GM12878 (cell line): Measurements from ENCODE around the gene MRPL36. TPM values are rescaled to one million over a fixed set of nuclear protein-coding genes. Genes with fewer than 3 reads are reported as not detected.

Experiments used
- ATAC-seq: fragments of 200-7000 bp; cut with Tn5 transposase; 3 replicates; pipeline ENCODE4 v1.9.1; 2020; ENCODE audit warnings: mild to moderate bottlenecking, moderate library complexity
- BruUV-seq: library from RNA; stranded (reverse); fragments of 400-500 nt; replicated peaks from 2 replicates; lab custom pipeline; 2021; lab: Mats Ljungman, UMichigan
- CTCF ChIA-PET: fragments of 300-600 bp; sonication (Branson Sonifier 250); formaldehyde crosslinking; extraction: SDS; loops from one replicate; lab custom pipeline; 2021; ENCODE audit warnings: inconsistent platforms; lab: Yijun Ruan, JAX
- POLR2A ChIA-PET: fragments of 350-600 bp; formaldehyde crosslinking; extraction: SDS; loops from one replicate; lab custom pipeline; 2021; ENCODE audit warnings: inconsistent platforms; lab: Charles Lee
- RAD21 ChIA-PET: fragments of 300-600 bp; sonication (Branson Sonifier 250); formaldehyde crosslinking; loops from one replicate; lab custom pipeline; 2023; ENCODE audit warnings: antibody characterized with exemption; ENCODE audit not compliant: unreplicated experiment; lab: Charles Lee
- SMC1A ChIA-PET: fragments of 300-600 bp; sonication (Branson Sonifier 250); formaldehyde crosslinking; loops from one replicate; lab custom pipeline; 2023; ENCODE audit not compliant: unreplicated experiment, uncharacterized antibody; lab: Charles Lee
- DNase-seq: peaks from one replicate; pipeline ENCODE4 v3.0.0-alpha.2; 2011; ENCODE audit warnings: low read depth, low spot score
- FAIRE-seq: peaks from 3 replicates; lab custom pipeline; 2011; peaks lifted over from hg19 to GRCh38; lab: Jason Lieb, UNC
- H2AFZ ChIP-seq: 2 replicates; pipeline ENCODE4 v1.6.0; 2011; ENCODE audit warnings: low read depth, low read length, control low read depth; ENCODE audit not compliant: control insufficient read depth
- H3K27ac ChIP-seq: 2 replicates; pipeline ENCODE4 v1.5.1; 2011; ENCODE audit warnings: control low read depth; ENCODE audit not compliant: control insufficient read depth, insufficient read depth
- H3K27me3 ChIP-seq, 2 experiments: replicated peaks in 1 of 2; 2 replicates each; pipeline versions ENCODE4 v1.6.0 to v1.6.1; 2011; ENCODE audit warnings: low read length in 1 of 2; ENCODE audit not compliant: control insufficient read depth in 2 of 2, insufficient read depth in 2 of 2
- H3K36me3 ChIP-seq, 2 experiments: 2 replicates each; pipeline ENCODE4 v1.5.1; 2011; ENCODE audit warnings: low read length in 1 of 2; ENCODE audit not compliant: control insufficient read depth in 2 of 2, insufficient read depth in 2 of 2
- H3K4me1 ChIP-seq: 2 replicates; pipeline ENCODE4 v1.6.1; 2011; ENCODE audit warnings: mild to moderate bottlenecking, low read length, moderate library complexity, mixed read lengths; ENCODE audit not compliant: control insufficient read depth, insufficient read depth
- H3K4me2 ChIP-seq: 2 replicates; pipeline ENCODE4 v1.6.0; 2011; ENCODE audit warnings: control low read depth; ENCODE audit not compliant: control insufficient read depth, insufficient read depth
- H3K4me3 ChIP-seq: fragments of 200-600 bp; sonication (generic); 2 replicates; pipeline ENCODE4 v1.5.1; 2016
- H3K79me2 ChIP-seq: 2 replicates; pipeline ENCODE4 v1.6.0; 2011; ENCODE audit warnings: low read length; ENCODE audit not compliant: control insufficient read depth, insufficient read depth
- H3K9ac ChIP-seq: 2 replicates; pipeline ENCODE4 v1.8.0; 2011; ENCODE audit warnings: low read length, control low read depth, mixed read lengths; ENCODE audit not compliant: control insufficient read depth, insufficient read depth
- H3K9me3 ChIP-seq: replicated peaks from 3 replicates; pipeline ENCODE4 v1.5.1; 2011; ENCODE audit warnings: mild to moderate bottlenecking, low read length; ENCODE audit not compliant: control insufficient read depth, insufficient read depth
- H4K20me1 ChIP-seq: 2 replicates; pipeline ENCODE4 v1.6.0; 2011; ENCODE audit not compliant: control insufficient read depth, insufficient read depth
- E2F8 ChIP-seq: fragments of 450-650 bp; IDR thresholded peaks from 2 replicates; pipeline ENCODE4 v1.6.1; 2018; ENCODE audit warnings: mild to moderate bottlenecking, low read depth, moderate library complexity; ENCODE audit not compliant: partially characterized antibody
- WGBS: methylation state at CpG from one replicate; pipeline ENCODE4 v1.1.6; 2016; ENCODE audit warnings: low lambda C conversion rate; ENCODE audit not compliant: insufficient replicate concordance, insufficient coverage; ENCODE audit errors: missing lambda C conversion rate; 5-methylcytosine and 5-hydroxymethylcytosine counted together
- in situ Hi-C: fragments of 300-500 bp; cut with MboI; formaldehyde crosslinking; loops from 9 replicates; pipeline ENCODE4 v1.14.3; 2018; ENCODE audit warnings: mixed read lengths
- intact Hi-C: fragments of 100-400 bp; cut with micrococcal nuclease; formaldehyde crosslinking; loops from one replicate; pipeline ENCODE4 v1.14.2; 2022; ENCODE audit not compliant: unreplicated experiment
- polyA plus RNA-seq, 11 experiments: library from polyadenylated mRNA; depleted of rRNA in 4 of 11; unstranded in 6 of 11; stranded (reverse) in 5 of 11; fragments of >200 nt; fragmentation: Nextera tagmentation in 4 of 11; fragmentation: Illumina TruSeq in 1 of 11; extraction: Ambion mirVana in 4 of 11; extraction: Trizol in 1 of 11; gene quantifications; 1 replicate in 1 of 11; 2 replicates in 10 of 11; pipeline versions ENCODE4 v1.2.1 to v1.2.3, GENCODE V29; 2011 to 2016; ENCODE audit warnings: inconsistent platforms in 2 of 11, missing spikeins in 2 of 11, low read depth in 1 of 11
- total RNA-seq, 4 experiments: library from RNA; depleted of rRNA in 3 of 4; stranded (reverse); fragments of >200 nt in 3 of 4; fragmentation: Illumina TruSeq in 1 of 4; extraction: Trizol in 1 of 4; gene quantifications; 2 replicates each; pipeline versions ENCODE4 v1.2.1 to v1.2.3, GENCODE V29; 2013 to 2021

Gene MRPL36
- total and polyA plus RNA-seq, 10 of the 15 experiments (the other 5 are each of a cell fraction or from before 2014, with no cell fraction given): 89.2 to 559 (median 152) TPM

DNA sequence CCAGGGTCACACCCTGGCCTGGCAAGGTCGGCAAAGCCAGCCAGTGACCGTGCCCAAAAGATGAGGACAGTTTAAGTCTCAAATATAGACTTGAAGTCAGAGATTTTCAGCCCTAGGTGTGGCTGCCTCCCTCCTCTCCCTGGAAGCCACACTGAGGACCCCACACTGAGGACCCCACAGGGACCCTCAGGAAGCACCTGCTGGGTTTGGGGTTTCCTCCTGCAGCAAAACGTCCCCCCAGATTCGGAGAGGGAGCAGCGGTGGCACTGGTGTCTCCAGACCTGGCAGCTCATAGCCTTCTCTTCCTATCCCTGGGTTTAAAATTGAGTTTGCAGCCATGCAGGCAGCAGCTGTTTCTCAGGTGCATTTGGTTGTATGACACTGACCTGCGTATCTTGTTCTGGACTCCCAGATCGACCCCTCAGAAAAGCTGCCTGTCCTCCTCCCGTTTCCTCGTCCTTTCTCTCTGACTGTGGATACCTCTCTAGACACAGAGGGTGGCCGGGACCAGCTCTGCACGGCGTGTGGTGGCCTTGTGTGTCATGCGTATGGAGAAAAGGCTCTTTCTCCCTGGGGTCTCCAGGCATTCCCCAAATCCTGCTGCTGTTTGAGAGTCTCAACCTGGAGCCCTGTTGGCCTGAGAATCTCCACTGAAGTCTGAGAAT is 36.6 kb downstream of the MRPL36 start:
- RAD21 ChIA-PET: interaction anchor here (0.6 to 3.9 kb wide), 7 partner anchors 9 to 276 kb away, joined by 3 to 12 read pairs (median 4); partner anchors contain the start of gene NDUFS6
- FAIRE-seq (no peak), ATAC-seq (no peak), DNase-seq (no peak)
- Histone ChIP-seq H3K79me2 (no peaks in the 10 kb centered on the region), H3K27me3 (peaks cover 0 to 3% of the 10 kb centered on the region in 2 experiments; a peak in 2 of 4 replicates), H3K4me2 (no peak overlapping the region), H3K4me1 (no peaks in the 10 kb centered on the region), H3K9ac (no peak overlapping the region), H3K4me3 (no peak overlapping the region), H3K27ac (no peak overlapping the region), H4K20me1 (no peaks in the 10 kb centered on the region), H3K36me3 (no peaks in the 10 kb centered on the region), H2AFZ (no peak overlapping the region), H3K9me3 (no peaks in the 10 kb centered on the region; the same call in 1 of the 3 replicates)
- POLR2A ChIA-PET: no interaction called here
- CTCF ChIA-PET: interaction anchor here (0.7 to 3.0 kb wide), 20 partner anchors 10 to 279 kb away, joined by 3 to 20 read pairs (median 4); partner anchors contain the start of gene NDUFS6
- no peak for TF ChIP-seq E2F8
- in situ Hi-C loops: no loop called here
- SMC1A ChIA-PET: interaction anchor here (0.8 to 1.9 kb wide), 6 partner anchors 9 to 274 kb away, joined by 3 to 7 read pairs (median 6); partner anchors contain the start of gene NDUFS6
- intact Hi-C loops: loop anchor here (1.0 to 5.0 kb wide), 3 partner anchors 39 to 276 kb away; partner anchors contain the start of gene NDUFS6
- BruUV-seq: no TSS peak
- WGBS: 38% methylated on average over 13 of the region's 13 CpGs
